H9 (cell line): Measurements from ENCODE around the gene CHPF. TPM values are rescaled to one million over a fixed set of nuclear protein-coding genes. Genes with fewer than 3 reads are reported as not detected.

ENCODE experiments used
- DNase-seq: peaks from one replicate; pipeline ENCODE4 v3.0.0-alpha.2; 2017
- H2AFZ ChIP-seq: one replicate; pipeline ENCODE4 v1.6.1; 2013; ENCODE audit warnings: mild to moderate bottlenecking, low read length, control low read depth, moderate library complexity
- H2AK5ac ChIP-seq: 2 replicates; pipeline ENCODE4 v1.6.1; 2013; ENCODE audit warnings: low read length, control low read depth, mixed read lengths; ENCODE audit not compliant: insufficient read length
- H2BK120ac ChIP-seq: one replicate; pipeline ENCODE4 v1.6.1; 2013; ENCODE audit warnings: low read depth, mild to moderate bottlenecking, low read length, control low read depth, inconsistent platforms; ENCODE audit not compliant: poor library complexity, severe bottlenecking
- H2BK12ac ChIP-seq: 2 replicates; pipeline ENCODE4 v1.6.1; 2013; ENCODE audit warnings: low read length, control low read depth, mixed read lengths, low read depth; ENCODE audit not compliant: insufficient read length
- H2BK15ac ChIP-seq: 2 replicates; pipeline ENCODE4 v1.6.1; 2013; ENCODE audit warnings: low read depth, low read length, control low read depth
- H2BK20ac ChIP-seq: one replicate; pipeline ENCODE4 v1.6.1; 2013; ENCODE audit warnings: low read depth, mild to moderate bottlenecking, low read length, control low read depth, inconsistent platforms; ENCODE audit not compliant: poor library complexity, severe bottlenecking
- H2BK5ac ChIP-seq: 2 replicates; pipeline ENCODE4 v1.6.1; 2013; ENCODE audit warnings: low read length, control low read depth, mixed read lengths; ENCODE audit not compliant: insufficient read length
- H3K14ac ChIP-seq: 2 replicates; pipeline ENCODE4 v1.6.1; 2013; ENCODE audit warnings: low read length, control low read depth; ENCODE audit not compliant: insufficient read depth
- H3K18ac ChIP-seq: 2 replicates; pipeline ENCODE4 v1.6.1; 2013; ENCODE audit warnings: low read depth, mild to moderate bottlenecking, mixed read lengths, low read length, control low read depth; ENCODE audit not compliant: insufficient read length
- H3K23ac ChIP-seq: 2 replicates; pipeline ENCODE4 v1.6.1; 2013; ENCODE audit warnings: low read length, control low read depth, mixed read lengths, low read depth; ENCODE audit not compliant: insufficient read length
- H3K23me2 ChIP-seq: 2 replicates; pipeline ENCODE4 v1.6.1; 2013; ENCODE audit warnings: low read depth, mild to moderate bottlenecking, mixed read lengths, low read length, control low read depth; ENCODE audit not compliant: insufficient read length, poor library complexity, severe bottlenecking
- H3K27ac ChIP-seq: 2 replicates; pipeline ENCODE4 v1.5.1; 2013; ENCODE audit warnings: low read length, control low read depth, mixed read lengths, low read depth; ENCODE audit not compliant: insufficient read length
- H3K27me3 ChIP-seq: 2 replicates; pipeline ENCODE4 v1.6.1; 2013; ENCODE audit warnings: low read length, control low read depth, inconsistent platforms; ENCODE audit not compliant: insufficient read depth
- H3K4ac ChIP-seq: 2 replicates; pipeline ENCODE4 v1.6.1; 2013; ENCODE audit warnings: low read depth, mild to moderate bottlenecking, control low read depth, inconsistent platforms, low read length, moderate library complexity
- H3K4me1 ChIP-seq: 2 replicates; pipeline ENCODE4 v1.6.1; 2013; ENCODE audit warnings: low read length, control low read depth, inconsistent platforms; ENCODE audit not compliant: insufficient read depth
- H3K4me2 ChIP-seq: 2 replicates; pipeline ENCODE4 v1.6.1; 2013; ENCODE audit warnings: low read length, control low read depth, mixed read lengths; ENCODE audit not compliant: insufficient read length, insufficient read depth
- H3K56ac ChIP-seq: 2 replicates; pipeline ENCODE4 v1.6.1; 2013; ENCODE audit warnings: low read depth, mild to moderate bottlenecking, mixed read lengths, low read length, control low read depth; ENCODE audit not compliant: insufficient read length
- H3K79me1 ChIP-seq: 2 replicates; pipeline ENCODE4 v1.6.1; 2013; ENCODE audit warnings: low read depth, mild to moderate bottlenecking, moderate library complexity, low read length, control low read depth, inconsistent platforms; ENCODE audit not compliant: insufficient read depth, poor library complexity, severe bottlenecking
- H3K79me2 ChIP-seq: 2 replicates; pipeline ENCODE4 v1.6.1; 2013; ENCODE audit warnings: low read length, control low read depth, inconsistent platforms; ENCODE audit not compliant: insufficient read depth
- H3K9ac ChIP-seq: 2 replicates; pipeline ENCODE4 v1.6.1; 2013; ENCODE audit warnings: low read length, control low read depth, mixed read lengths; ENCODE audit not compliant: insufficient read length; ENCODE audit errors: extremely low read depth
- H3K9me3 ChIP-seq: one replicate; pipeline ENCODE4 v1.6.1; 2013; ENCODE audit warnings: low read depth, low read length, inconsistent platforms; ENCODE audit not compliant: control insufficient read depth
- H3T11ph ChIP-seq: one replicate; pipeline ENCODE4 v1.6.1; 2013; ENCODE audit warnings: mild to moderate bottlenecking, low read length, control low read depth, inconsistent platforms
- H4K20me1 ChIP-seq: one replicate; pipeline ENCODE4 v1.6.1; 2013; ENCODE audit not compliant: control insufficient read depth, insufficient read length, insufficient read depth
- H4K5ac ChIP-seq: 2 replicates; pipeline ENCODE4 v1.6.1; 2013; ENCODE audit warnings: low read depth, mild to moderate bottlenecking, mixed read lengths, low read length, control low read depth; ENCODE audit not compliant: insufficient read length
- H4K8ac ChIP-seq: replicated peaks from 2 replicates; pipeline ENCODE4 v1.6.1; 2013; ENCODE audit warnings: low read length, control low read depth, mixed read lengths, low read depth; ENCODE audit not compliant: insufficient read length
- H4K91ac ChIP-seq: 2 replicates; pipeline ENCODE4 v1.6.1; 2013; ENCODE audit warnings: low read depth, mild to moderate bottlenecking, moderate library complexity, mixed read lengths, low read length, control low read depth; ENCODE audit not compliant: insufficient read length
- H3K27ac Mint-ChIP-seq, 3 experiments: 2 replicates in 2 of 3; 3 replicates in 1 of 3; pipeline ENCODE4 v1.8.0; 2020 to 2021; ENCODE audit warnings: mixed read lengths in 3 of 3, mild to moderate bottlenecking in 1 of 3, moderate library complexity in 1 of 3
- H3K27me3 Mint-ChIP-seq: 2 replicates; pipeline ENCODE4 v1.8.0; 2021; ENCODE audit warnings: low read depth, mild to moderate bottlenecking, moderate library complexity, mixed read lengths
- H3K36me3 Mint-ChIP-seq, 3 experiments: 2 replicates in 2 of 3; 3 replicates in 1 of 3; pipeline ENCODE4 v1.8.0; 2020 to 2021; ENCODE audit warnings: low read depth in 3 of 3, mixed read lengths in 3 of 3; ENCODE audit not compliant: insufficient read depth in 1 of 3
- H3K4me1 Mint-ChIP-seq, 2 experiments: 2 replicates each; pipeline ENCODE4 v1.8.0; 2020; ENCODE audit warnings: mixed read lengths in 2 of 2
- H3K4me3 Mint-ChIP-seq, 2 experiments: 2 replicates in 1 of 2; 3 replicates in 1 of 2; pipeline ENCODE4 v1.8.0; 2020 to 2021; ENCODE audit warnings: mild to moderate bottlenecking in 2 of 2, mixed read lengths in 2 of 2, moderate library complexity in 1 of 2
- H3K9me3 Mint-ChIP-seq, 2 experiments: 2 replicates in 1 of 2; 3 replicates in 1 of 2; pipeline ENCODE4 v1.8.0; 2020; ENCODE audit warnings: mild to moderate bottlenecking in 2 of 2, mixed read lengths in 2 of 2, moderate library complexity in 1 of 2
- CTCF ChIP-seq: fragments of 200-600 bp; sonication (generic); conservative IDR thresholded peaks from 3 replicates; pipeline ENCODE4 v1.8.0; 2021; ENCODE audit warnings: antibody characterized with exemption, mild to moderate bottlenecking
- WGBS: extraction: QIAGEN DNeasy Blood & Tissue Kit; methylation state at CpG from one replicate; pipeline ENCODE4 v1.1.7; 2013; ENCODE audit warnings: missing lambda C conversion rate, low lambda C conversion rate, mixed read lengths; ENCODE audit not compliant: insufficient read length; ENCODE audit errors: extremely low coverage; 5-methylcytosine and 5-hydroxymethylcytosine counted together
- total RNA-seq: library from RNA; stranded (reverse); gene quantifications from 2 replicates; pipeline ENCODE4 v1.2.1, GENCODE V29; 2021

The CHPF gene
- total RNA-seq, 1 experiment from 2014 or later = 46.5 TPM

- no peak overlapping the region for H4K5ac ChIP-seq
- H3K9me3 Mint-ChIP-seq = no peaks in the 10 kb centered on the region; a peak in 1 of 5 replicates
- peak overlapping the region; percentile 37 for H3K14ac ChIP-seq
- H3K79me1 ChIP-seq = no peaks in the 10 kb centered on the region
- no CpG with 5 or more reads among the region's 95 CpGs for WGBS
- H3K9me3 ChIP-seq = no peaks in the 10 kb centered on the region
- H3K27ac Mint-ChIP-seq = no peak overlapping the region
- no peak overlapping the region for H4K8ac ChIP-seq
- peak overlapping the region; percentile 39 for H3K9ac ChIP-seq
- H2BK120ac ChIP-seq = no peak overlapping the region
- no peak overlapping the region for H2AK5ac ChIP-seq
- no peak overlapping the region for H3K4ac ChIP-seq
- H3K4me1 Mint-ChIP-seq = peaks cover 43 to 54% of the 10 kb centered on the region in 2 experiments
- H3K79me2 ChIP-seq = no peaks in the 10 kb centered on the region
- H3K4me2 ChIP-seq = peak overlapping the region; percentile 33
- H3K27me3 Mint-ChIP-seq = peaks cover 15% of the 10 kb centered on the region
- H3T11ph ChIP-seq = no peak overlapping the region
- peak overlapping the region; percentile 69 to 83 for H3K4me3 Mint-ChIP-seq
- peaks cover 32 to 40% (median 40%) of the 10 kb centered on the region in 3 experiments for H3K36me3 Mint-ChIP-seq
- H3K27ac ChIP-seq = no peak overlapping the region
- H2BK20ac ChIP-seq = no peak overlapping the region
- no peaks in the 10 kb centered on the region; the same call in 1 of the 2 replicates for H3K27me3 ChIP-seq
- H2BK15ac ChIP-seq = no peak overlapping the region
- DNase-seq = no peak
- TF ChIP-seq CTCF = no peak
- peaks cover 2% of the 10 kb centered on the region; the same call in 1 of the 2 replicates for H3K4me1 ChIP-seq
- peaks cover 7% of the 10 kb centered on the region for H3K23me2 ChIP-seq
- H2BK12ac ChIP-seq = no peak overlapping the region
- H2BK5ac ChIP-seq = no peak overlapping the region
- no peak overlapping the region for H3K18ac ChIP-seq
- no peak overlapping the region for H3K56ac ChIP-seq
- H4K20me1 ChIP-seq = no peaks in the 10 kb centered on the region
- no peak overlapping the region for H3K23ac ChIP-seq
- no peak overlapping the region for H2AFZ ChIP-seq
- H4K91ac ChIP-seq = no peak overlapping the region
Observed at GRCh38 chr2:219570194-219570923, 26.8 kb upstream of the CHPF start.
